ENCODE results near the gene BEST2. TPM values are rescaled to one million over a fixed set of nuclear protein-coding genes. Genes with fewer than 3 reads are reported as not detected.

The BEST2 gene
- total RNA-seq, 4 donors from 2014 or later, result not detected

- no peaks in the 10 kb centered on the region for H3K27me3 ChIP-seq
- peaks cover 0 to 81% (median 51%) of the 10 kb centered on the region in 3 donors for H3K4me1 ChIP-seq
- peak overlapping the region in 1 of 2 donors; percentile 3 for H3K4me3 ChIP-seq
- TF ChIP-seq EP300 (IDR thresholded peaks at IDR 0.05) (no peak), POLR2A (IDR thresholded peaks at IDR 0.05) (no peak)
- H3K36me3 ChIP-seq, result no peaks in the 10 kb centered on the region
- 38 to 46% methylated on average over 3 to 5 of the region's 5 CpGs for WGBS, 2 donors (ENCODE audit: low coverage in 1 of 2)
- ATAC-seq, result no peak
- H3K9me3 ChIP-seq, result no peaks in the 10 kb centered on the region
- H3K27ac ChIP-seq, result peak overlapping the region in 3 of 4 donors; percentile 98 to 100 (median 99)
Observed at GRCh38 chr19:12784871-12785430, 33.4 kb downstream of the BEST2 start.

- Histone ChIP-seq H3K27me3 (no peaks in the 10 kb centered on the region), H3K36me3 (no peaks in the 10 kb centered on the region), H3K9me3 (no peaks in the 10 kb centered on the region), H3K4me3 (peak overlapping the region in 1 of 2 donors; percentile 3), H3K4me1 (peaks cover 0 to 85% (median 51%) of the 10 kb centered on the region in 3 donors), H3K27ac (peak overlapping the region; percentile 12 to 100 (median 98))
- 75 to 83% methylated on average over 2 to 4 of the region's 4 CpGs for WGBS, 2 donors (ENCODE audit: low coverage in 1 of 2)
- ATAC-seq, result no peak
- TF ChIP-seq POLR2A (IDR thresholded peaks at IDR 0.05), result peak in 1 of 2 donors; percentile 1
- no peak for TF ChIP-seq CTCF (IDR thresholded peaks at IDR 0.05)
- no peak for TF ChIP-seq POLR2AphosphoS5 (IDR thresholded peaks at IDR 0.05)
Observed at GRCh38 chr19:12785431-12786031, 33.9 kb downstream of the BEST2 start.

GRCh38 chr19:12786141-12786870 is 34.7 kb downstream of the BEST2 start:
- no peak for ATAC-seq
- Histone ChIP-seq H3K9me3 (no peaks in the 10 kb centered on the region), H3K4me3 (no peak overlapping the region), H3K36me3 (no peaks in the 10 kb centered on the region), H3K27me3 (no peaks in the 10 kb centered on the region), H3K4me1 (peaks cover 0 to 92% (median 51%) of the 10 kb centered on the region in 3 donors), H3K27ac (peak overlapping the region; percentile 12 to 100 (median 98))
- no peak for TF ChIP-seq CTCF (IDR thresholded peaks at IDR 0.05)
- TF ChIP-seq POLR2A (IDR thresholded peaks at IDR 0.05), result peak in 1 of 2 donors; percentile 28
- WGBS, 2 donors (ENCODE audit: low coverage in 1 of 2), result 80% methylated on average over 2 of the region's 18 CpGs; no CpG with 5 or more reads in 1 of the 2 donors

- Histone ChIP-seq H3K36me3 (no peaks in the 10 kb centered on the region), H3K4me3 (no peak overlapping the region), H3K4me1 (peaks cover 0 to 87% (median 51%) of the 10 kb centered on the region in 3 donors), H3K9me3 (no peaks in the 10 kb centered on the region), H3K27me3 (no peaks in the 10 kb centered on the region), H3K27ac (peak overlapping the region in 3 of 4 donors; percentile 98 to 100 (median 99))
- TF ChIP-seq EP300 (IDR thresholded peaks at IDR 0.05) (no peak), POLR2A (IDR thresholded peaks at IDR 0.05) (no peak), CTCF (IDR thresholded peaks at IDR 0.05) (no peak)
- WGBS, 2 donors (ENCODE audit: low coverage in 1 of 2), result 56 to 65% methylated on average over 2 to 3 of the region's 3 CpGs
- no peak for ATAC-seq
Observed at GRCh38 chr19:12786952-12787351, 35.4 kb downstream of the BEST2 start.

GRCh38 chr19:12787458-12787857 is 35.9 kb downstream of the BEST2 start:
- peak overlapping the region in 3 of 4 donors; percentile 98 to 100 (median 99) for H3K27ac ChIP-seq
- TF ChIP-seq POLR2AphosphoS5 (IDR thresholded peaks at IDR 0.05) (no peak), POLR2A (IDR thresholded peaks at IDR 0.05) (no peak), EP300 (IDR thresholded peaks at IDR 0.05) (no peak)
- H3K27me3 ChIP-seq, result no peaks in the 10 kb centered on the region
- H3K36me3 ChIP-seq, result no peaks in the 10 kb centered on the region
- no peak for ATAC-seq
- no peaks in the 10 kb centered on the region for H3K9me3 ChIP-seq
- 81 to 87% methylated on average over 5 to 10 of the region's 10 CpGs for WGBS, 2 donors (ENCODE audit: low coverage in 1 of 2)
- H3K4me1 ChIP-seq, result peaks cover 0 to 82% (median 51%) of the 10 kb centered on the region in 3 donors
- no peak overlapping the region for H3K4me3 ChIP-seq
